ENCODE results near the gene ANKRD34C.

The ANKRD34C gene

GRCh38 chr15:79314811-79315210 lies 32.3 kb downstream of the ANKRD34C start:
- CTCF ChIA-PET = interaction anchor here (0.7 to 0.9 kb wide), 2 partner anchors 18 to 25 kb away, joined by 3 to 4 read pairs; no protein-coding TSS in a partner anchor
- Histone ChIP-seq H3K36me3 (ENCODE audit: control insufficient read depth in 2 of 2, insufficient read depth in 1 of 2, low read length in 2 of 2) (peaks cover 19 to 71% of the 10 kb centered on the region in 2 experiments; a peak in 2 of 3 replicates), H3K4me1 (ENCODE audit: control insufficient read depth, insufficient read depth, low read length) (peaks cover 6% of the 10 kb centered on the region), H3K4me3 (ENCODE audit: low read depth, low read length) (no peak overlapping the region), H3K9me3 (ENCODE audit: control insufficient read depth, insufficient read depth, low read depth, low read length) (no peaks in the 10 kb centered on the region), H3K27ac (ENCODE audit: extremely low read depth, low read depth, low read length) (no peak overlapping the region)
- POLR2A ChIA-PET = no interaction called here
- TF ChIP-seq ZNF248 (tag by site-specific recombination; IDR thresholded peaks at IDR 0.05) (no peak), SETDB1 (IDR thresholded peaks at IDR 0.05; ENCODE audit: insufficient read length, low read length) (no peak), PATZ1 (tag by site-specific recombination; IDR thresholded peaks at IDR 0.05) (no peak), ZNF175 (tag by site-specific recombination; IDR thresholded peaks at IDR 0.05) (no peak), ZNF664 (tag by site-specific recombination; IDR thresholded peaks at IDR 0.05) (no peak), ZNF555 (tag by site-specific recombination; conservative IDR thresholded peaks at IDR 0.05) (no peak), ZNF692 (tag by site-specific recombination; IDR thresholded peaks at IDR 0.05) (no peak), ATF2 (tag by site-specific recombination; IDR thresholded peaks at IDR 0.05; ENCODE audit: low read depth) (no peak), ZNF560 (tag by site-specific recombination; IDR thresholded peaks at IDR 0.05; ENCODE audit: borderline replicate concordance) (no peak), ZBTB11 (tag by site-specific recombination; conservative IDR thresholded peaks at IDR 0.05; ENCODE audit: low read depth) (no peak), GFI1B (tag by site-specific recombination; IDR thresholded peaks at IDR 0.05) (no peak), ZBTB10 (tag by site-specific recombination; IDR thresholded peaks at IDR 0.05) (no peak), ZNF16 (tag by site-specific recombination; IDR thresholded peaks at IDR 0.05; ENCODE audit: low read depth) (no peak), ZNF121 (tag by site-specific recombination; IDR thresholded peaks at IDR 0.05) (no peak), BCL6B (tag by site-specific recombination; IDR thresholded peaks at IDR 0.05) (no peak), ZNF768 (tag by site-specific recombination; IDR thresholded peaks at IDR 0.05) (no peak), ZNF112 (tag by site-specific recombination; IDR thresholded peaks at IDR 0.05) (no peak)
